SW480 (cell line): ENCODE measurements around the gene NGFR.
A peak's percentile ranks its signal among the peaks of the same experiment; 100 is the strongest.
"Not testable (repeated sequence)": the region's sequence is repeated elsewhere in the genome, so short reads cannot be mapped to it uniquely, and the experiment has no call there.

Source experiments
- DNase-seq: peaks from one replicate; pipeline ENCODE4 v3.0.0-alpha.2; 2016; ENCODE audit warnings: low spot score

NGFR gene

DNA sequence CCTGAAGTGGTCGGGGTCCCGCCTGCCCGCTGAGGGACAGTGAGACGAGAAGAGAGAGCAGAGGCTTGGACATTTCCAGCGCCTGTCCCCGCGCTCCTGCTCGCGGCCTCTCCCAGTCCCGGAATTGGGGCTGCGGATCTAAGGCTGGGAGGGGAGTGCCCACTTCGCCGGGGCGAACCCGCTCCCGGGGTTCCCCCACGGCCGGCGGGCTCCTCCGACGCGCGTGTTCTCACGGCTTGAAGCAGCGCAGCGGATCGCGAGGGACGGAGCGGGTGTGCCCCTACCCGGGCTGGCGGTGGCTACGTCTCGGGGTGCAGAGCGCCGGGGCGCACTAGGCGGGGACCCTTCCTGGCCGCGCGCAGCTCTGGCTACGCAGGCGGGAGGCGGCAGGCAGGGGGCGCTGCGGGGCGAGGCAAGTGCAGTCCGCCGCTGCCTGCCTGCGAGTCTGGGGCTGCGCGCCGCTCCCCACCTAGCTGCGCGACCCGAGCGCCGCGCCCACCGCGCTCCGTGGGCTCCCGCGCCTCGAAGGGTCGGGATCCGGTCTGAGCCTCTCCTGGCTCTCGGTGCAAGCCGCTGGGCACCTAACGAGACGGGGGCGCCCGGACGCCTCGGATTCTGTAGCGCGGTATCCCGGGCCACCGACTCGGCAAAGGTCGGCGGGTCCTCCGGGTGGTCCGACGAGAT is 1.2 kb downstream of the NGFR start:
- DNase-seq = peak; percentile 64

DNA sequence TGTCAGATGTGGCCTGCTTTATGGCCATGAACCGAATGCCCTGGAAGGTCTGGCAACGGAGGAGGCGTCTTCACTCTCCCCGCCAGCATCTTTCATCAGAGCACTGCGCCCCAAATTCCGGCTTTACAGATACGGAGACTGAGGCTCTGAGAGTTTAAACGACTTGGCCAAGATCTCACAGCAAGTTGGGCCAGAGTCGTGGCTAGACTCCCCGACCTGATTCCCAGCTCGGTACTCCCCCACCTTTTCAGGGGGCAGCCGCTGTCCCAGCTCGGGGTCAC is 1.7 kb downstream of the NGFR start:
- no peak for DNase-seq

DNA sequence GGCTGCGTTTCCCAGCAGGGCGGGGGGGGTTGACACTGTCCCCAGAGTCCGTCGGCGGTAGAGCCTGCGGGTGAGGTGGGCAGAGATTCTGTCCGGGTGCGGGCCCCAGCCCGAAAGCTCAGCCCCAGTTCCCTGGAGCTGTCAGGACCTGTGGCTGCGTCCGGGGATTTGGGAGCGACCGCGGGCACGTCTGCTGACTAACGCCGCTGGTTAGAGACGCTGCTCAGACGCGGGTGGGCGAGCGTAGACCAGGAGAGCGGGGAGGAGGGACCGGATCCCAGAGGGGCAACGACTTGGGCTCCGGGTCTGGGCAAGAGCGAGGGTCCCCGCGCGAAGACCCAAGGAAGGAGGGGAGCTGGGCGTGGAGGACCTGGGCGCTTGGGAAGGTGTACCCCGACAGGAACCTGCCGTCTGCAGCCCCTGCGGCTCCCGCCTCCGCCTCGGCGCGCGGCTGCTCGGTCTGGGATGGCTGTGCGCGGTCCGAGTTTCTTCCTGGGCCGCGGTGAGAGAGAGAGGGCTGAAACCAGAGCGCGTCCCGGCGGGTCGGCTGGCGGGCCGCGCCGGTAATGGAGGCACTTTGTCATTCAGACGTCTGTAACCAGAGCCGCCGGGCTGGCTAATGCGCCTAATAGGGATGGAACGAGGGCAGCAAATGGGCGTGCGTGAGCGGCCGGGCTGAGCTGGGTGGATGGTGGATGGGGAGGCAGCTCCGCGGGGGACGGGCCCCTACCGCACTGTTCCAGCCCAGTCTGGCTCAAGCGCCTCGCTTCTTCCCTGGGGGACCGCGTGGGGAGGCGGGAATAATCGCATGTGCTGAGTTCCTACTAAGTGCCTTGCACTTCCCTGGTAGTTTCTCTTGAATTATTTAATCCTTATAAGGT is 2.3 kb downstream of the NGFR start:
- peak; percentile 46 for DNase-seq

DNA sequence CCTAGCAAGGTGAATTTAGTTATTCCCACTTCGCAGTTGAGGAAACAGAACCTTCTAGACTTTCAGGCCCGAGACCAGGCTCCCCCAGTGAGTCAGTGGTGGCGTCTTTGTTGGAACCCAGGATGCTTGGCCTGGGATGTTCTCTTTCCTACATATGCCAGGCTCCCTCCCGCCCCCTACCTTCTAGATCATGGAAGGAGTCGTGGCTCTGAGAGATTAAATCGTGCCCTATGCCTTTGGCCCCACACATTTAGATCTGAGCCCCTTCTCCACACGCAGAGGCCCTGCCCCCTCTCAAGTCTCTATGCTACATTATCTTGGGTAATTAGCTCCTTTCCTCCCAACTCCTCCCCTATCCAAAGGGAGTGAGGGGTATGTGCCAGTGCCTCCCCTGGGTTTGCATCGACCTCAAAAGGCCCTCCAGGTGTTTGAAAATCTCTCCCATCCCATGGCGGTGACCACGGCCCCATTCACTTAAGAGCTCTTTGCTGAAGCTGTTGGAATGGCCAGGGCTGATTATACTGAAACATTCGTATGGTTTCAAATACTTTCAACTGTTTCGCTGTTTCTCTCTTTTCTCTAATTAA is 3.0 kb downstream of the NGFR start:
- DNase-seq = no peak

DNA sequence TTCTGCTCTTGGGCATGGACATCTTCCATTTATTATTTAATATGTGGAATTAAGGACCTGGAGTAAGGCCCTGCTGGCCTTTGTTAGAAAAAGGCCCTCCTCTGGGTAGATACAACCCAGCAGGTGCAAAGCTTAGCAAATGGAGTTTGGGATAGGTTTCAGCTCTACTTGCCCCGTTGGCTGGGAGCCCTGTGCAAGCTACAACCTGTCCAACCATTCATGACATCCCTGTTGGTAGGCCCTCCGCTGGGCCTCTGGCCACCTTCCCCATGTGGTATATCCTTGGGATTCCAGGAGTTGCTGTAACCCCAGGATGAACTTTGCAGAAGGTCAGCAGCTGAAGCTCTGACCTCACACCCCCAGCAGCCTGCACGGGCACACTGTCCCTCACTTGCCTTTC is 6.4 kb downstream of the NGFR start:
- no peak for DNase-seq

DNA sequence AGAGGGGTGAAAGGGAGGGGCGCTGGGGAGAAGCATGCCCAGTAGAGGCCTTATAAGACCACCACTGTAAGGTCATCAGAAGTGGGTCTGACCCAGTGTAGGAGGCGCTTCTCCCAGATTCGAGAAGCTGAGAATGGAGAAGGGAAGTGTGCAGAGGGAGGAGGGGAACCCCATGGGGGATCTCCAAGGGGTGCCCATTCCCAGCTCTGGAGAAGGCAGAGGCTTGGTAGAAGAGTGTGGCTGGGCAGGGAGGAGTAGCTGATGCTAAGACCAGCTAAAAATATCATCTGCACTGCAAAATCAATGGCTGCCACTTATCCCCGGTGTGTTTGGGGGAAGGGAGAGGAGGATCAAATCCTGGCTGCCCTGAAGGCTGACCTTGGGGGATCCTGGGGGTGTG is 7.2 kb downstream of the NGFR start:
- no peak for DNase-seq

DNA sequence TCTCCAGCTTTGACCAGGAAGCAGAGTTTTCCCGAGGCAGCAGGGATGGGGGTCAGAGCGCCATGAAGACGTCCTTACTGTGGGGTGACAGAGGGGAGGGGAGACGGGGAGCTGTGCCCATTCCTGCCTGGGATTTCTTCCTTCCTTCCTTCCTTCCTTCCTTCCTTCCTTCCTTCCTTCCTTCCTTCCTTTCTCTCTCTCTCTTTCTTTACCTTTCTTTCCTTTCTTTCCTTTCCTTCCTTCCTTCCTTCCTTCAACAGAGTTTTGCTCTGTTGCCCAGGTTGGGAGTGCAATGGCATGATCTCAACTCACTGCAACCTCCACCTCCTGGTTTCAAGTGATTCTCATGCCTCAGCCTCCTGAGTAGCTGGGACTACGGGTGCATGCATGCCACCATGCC is 7.6 kb downstream of the NGFR start:
- not testable (repeated sequence) for DNase-seq

DNA sequence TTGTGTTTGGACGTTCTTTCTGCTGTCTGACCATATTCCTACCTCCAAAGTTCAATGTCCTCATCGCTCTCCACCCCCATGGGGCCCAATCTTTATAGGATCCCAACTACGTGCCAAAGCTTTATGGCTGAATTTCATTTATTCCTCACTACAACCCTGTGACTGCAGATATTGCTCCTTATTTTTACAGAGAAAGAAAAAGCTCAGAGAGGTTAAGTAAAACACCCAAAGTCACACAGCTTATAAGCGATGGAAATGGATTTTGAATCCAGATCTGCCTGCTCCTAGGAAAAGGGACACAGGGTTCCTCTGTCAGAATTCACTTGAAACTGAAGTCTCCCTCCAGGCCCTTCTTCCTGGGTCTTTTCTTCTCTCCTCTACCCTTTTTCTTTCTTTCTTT is 9.3 kb downstream of the NGFR start:
- DNase-seq = no peak

DNA sequence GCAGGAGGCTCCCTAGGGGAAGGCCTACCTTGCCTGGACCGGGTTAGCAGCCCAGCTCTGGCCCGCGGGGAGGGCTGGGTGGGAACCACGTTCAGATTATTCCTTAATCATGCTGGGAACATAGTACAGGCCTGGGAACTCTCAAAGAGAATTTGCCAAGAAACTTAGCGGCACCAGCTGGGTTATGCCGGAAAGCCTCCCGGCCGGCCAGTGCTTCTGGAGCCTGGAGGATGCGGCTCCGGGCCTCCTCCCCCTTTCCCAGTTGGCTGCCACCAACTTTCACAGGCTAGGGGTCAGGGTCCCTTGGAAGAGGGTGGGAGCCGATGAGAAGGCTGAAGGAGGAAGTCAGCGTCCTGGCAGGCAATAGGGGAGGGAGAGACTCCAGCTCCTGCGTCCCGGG is 10.8 kb downstream of the NGFR start:
- DNase-seq = no peak

DNA sequence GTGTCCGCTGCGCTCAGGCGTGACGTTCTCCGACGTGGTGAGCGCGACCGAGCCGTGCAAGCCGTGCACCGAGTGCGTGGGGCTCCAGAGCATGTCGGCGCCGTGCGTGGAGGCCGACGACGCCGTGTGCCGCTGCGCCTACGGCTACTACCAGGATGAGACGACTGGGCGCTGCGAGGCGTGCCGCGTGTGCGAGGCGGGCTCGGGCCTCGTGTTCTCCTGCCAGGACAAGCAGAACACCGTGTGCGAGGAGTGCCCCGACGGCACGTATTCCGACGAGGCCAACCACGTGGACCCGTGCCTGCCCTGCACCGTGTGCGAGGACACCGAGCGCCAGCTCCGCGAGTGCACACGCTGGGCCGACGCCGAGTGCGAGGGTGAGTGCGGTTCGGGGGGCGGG is 11.2 kb downstream of the NGFR start:
- DNase-seq = no peak

DNA sequence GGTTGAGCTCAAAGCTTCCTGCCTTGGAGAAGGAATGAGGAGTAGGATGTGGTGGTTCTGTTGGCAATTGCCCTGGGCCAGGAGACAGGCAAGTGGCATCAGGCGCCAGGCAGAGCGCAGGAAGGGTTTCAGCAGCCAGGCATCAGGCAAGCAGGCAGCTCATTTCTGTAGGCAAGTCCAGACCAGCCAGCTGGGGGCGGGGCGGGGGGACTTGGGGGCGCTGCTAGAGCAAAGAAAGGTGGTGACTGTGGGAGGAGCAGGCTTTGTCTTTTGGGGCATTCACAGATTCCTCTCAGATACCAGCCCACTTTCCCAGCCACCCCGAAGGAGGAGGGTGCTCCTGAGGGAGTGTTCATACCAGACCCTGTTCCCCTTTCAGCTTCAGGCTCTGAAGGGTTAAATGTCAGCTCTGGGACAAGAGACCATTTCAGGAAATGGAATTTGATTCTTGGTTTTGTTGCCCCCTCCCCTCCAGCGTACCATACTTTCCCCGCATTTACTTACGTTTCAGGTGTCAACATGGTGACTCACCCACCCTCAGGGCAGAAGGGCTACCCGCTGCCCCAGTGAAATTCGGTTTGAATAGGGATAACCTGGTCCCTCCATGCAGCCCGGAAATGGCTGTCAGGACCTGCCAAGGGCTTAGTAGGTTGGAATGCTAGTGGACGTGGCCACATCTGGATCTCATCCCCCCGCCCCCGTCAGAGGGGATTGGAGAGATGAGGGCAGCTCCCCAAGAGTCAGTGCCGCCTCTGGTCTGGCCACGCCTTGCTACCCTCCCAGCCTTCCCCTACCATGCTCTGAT is 13.2 kb downstream of the NGFR start:
- peak; percentile 42 for DNase-seq

DNA sequence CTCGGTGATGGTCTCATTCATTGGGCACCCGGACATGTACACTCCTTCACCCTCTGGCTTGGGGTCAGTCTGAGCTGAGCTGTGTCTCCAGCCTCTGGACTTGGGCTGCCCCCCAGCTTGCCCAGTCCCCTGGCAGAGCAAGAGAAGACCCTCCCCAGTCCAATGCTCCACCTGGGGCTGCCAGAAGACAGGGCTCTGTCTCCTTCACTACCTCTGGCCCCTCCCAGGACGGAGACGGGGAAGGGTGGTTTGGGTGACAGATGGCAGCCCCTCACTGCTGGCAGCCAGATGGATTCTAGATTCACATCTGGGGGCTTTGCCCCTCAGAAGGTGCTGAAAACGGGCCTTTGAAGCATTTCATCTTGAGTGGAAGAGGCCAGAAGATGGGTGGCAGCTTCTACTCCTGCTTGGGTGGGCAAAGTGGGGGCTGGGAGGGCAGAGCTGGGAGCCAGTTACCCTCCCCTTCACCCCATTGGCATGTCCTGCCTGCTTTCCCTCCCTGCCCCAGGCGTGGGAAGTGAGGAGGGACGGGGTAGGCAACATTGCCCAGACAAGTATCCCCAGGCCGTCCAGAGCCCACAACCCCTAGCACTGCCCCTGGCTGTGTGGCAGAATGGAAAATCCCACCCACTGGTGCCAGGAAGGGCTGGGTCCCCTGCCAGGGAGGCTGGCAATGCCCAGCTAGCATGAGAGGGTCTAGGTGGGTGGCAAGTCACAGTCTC is 13.9 kb downstream of the NGFR start:
- DNase-seq = no peak

DNA sequence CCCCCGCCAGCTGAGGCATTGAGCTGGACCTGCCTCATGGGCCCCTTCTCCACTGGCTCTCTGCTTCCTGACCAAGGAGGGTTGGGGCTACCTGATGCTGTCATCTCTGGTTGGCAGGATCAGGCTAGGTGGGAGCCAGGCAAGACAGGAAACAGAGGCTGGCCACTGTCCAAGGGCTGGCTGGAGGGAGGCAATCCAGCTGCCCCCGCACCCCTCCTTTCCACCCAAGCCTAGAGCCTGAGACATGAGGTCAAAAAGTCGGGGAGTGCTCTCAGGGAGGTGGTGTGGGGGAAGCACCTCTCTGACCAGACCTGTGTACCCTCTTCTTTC is 14.5 kb downstream of the NGFR start:
- DNase-seq = no peak

DNA sequence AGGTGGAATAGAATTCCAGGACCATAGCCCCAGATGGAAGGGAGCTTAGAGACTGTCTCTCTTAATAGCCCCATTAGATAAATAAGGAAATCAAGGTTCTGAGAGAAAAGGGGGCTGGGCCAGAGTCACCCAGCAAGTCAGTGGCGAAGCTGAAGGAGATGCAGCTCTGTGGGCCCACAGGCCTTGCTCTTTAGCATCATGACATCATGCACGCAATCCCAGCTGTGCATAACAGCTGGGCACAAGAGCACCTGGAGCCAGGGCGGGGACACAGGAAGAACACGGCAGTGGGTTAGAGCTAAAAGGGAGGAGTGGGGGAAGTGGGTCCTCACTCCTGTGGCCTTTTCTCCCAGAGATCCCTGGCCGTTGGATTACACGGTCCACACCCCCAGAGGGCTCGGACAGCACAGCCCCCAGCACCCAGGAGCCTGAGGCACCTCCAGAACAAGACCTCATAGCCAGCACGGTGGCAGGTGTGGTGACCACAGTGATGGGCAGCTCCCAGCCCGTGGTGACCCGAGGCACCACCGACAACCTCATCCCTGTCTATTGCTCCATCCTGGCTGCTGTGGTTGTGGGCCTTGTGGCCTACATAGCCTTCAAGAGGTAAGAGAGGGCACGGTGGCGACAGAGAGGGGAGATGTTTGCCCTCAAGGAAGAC is 15.1 kb downstream of the NGFR start:
- no peak for DNase-seq

DNA sequence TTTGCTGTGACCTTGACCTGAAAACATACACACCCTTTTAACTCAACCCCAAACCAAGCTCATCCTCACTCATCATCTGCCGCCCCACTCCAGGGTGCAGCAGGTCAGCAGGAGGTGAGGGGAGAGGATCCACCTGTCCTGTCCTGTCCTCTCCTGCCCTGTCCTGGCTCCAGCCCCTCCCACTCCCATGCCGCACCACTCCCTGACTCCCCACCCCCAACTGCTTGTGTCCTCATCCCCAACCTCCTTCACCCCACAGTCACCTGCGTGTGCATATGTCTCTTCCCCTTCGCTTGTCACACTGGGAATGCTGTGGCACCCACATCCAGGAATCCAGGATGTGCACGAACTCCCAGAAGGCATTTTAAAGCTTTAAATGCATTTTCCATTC is 15.6 kb downstream of the NGFR start:
- no peak for DNase-seq

DNA sequence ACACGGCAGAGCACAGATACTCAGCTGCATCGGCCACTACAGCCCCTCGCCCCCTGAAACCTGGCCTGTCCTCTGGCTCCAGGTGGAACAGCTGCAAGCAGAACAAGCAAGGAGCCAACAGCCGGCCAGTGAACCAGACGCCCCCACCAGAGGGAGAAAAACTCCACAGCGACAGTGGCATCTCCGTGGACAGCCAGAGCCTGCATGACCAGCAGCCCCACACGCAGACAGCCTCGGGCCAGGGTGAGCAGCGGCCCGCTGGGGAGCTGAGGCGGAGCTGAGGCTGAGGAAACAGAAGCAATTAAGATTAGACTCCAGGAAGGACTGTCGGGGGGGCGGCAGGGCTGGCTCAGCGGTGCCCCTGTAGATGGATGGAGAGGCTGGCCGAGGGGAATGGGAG is 16.7 kb downstream of the NGFR start:
- DNase-seq = no peak

DNA sequence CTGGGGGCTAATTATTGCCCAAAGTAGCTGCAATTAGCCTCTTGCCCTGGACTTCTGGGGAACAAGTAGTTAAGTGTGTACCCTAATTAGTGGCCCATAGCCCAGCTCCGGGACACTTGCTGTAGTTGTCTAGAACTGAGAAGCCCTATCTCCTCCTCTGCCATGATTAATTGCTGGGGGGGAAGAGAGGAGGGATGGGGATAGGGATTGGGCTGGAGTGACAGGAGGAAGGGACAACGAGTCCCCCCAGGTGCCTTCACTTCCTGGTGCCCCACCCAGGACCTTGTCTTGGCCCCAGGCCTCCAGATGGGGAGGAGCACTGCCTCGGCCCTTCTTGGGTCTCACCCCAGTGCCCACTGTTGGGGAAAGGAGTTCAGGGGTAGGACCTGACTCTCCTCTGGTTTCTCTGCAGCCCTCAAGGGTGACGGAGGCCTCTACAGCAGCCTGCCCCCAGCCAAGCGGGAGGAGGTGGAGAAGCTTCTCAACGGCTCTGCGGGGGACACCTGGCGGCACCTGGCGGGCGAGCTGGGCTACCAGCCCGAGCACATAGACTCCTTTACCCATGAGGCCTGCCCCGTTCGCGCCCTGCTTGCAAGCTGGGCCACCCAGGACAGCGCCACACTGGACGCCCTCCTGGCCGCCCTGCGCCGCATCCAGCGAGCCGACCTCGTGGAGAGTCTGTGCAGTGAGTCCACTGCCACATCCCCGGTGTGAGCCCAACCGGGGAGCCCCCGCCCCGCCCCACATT is 17.4 kb downstream of the NGFR start:
- DNase-seq = no peak

DNA sequence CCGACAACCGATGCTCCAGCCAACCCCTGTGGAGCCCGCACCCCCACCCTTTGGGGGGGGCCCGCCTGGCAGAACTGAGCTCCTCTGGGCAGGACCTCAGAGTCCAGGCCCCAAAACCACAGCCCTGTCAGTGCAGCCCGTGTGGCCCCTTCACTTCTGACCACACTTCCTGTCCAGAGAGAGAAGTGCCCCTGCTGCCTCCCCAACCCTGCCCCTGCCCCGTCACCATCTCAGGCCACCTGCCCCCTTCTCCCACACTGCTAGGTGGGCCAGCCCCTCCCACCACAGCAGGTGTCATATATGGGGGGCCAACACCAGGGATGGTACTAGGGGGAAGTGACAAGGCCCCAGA is 17.9 kb downstream of the NGFR start:
- DNase-seq = no peak

DNA sequence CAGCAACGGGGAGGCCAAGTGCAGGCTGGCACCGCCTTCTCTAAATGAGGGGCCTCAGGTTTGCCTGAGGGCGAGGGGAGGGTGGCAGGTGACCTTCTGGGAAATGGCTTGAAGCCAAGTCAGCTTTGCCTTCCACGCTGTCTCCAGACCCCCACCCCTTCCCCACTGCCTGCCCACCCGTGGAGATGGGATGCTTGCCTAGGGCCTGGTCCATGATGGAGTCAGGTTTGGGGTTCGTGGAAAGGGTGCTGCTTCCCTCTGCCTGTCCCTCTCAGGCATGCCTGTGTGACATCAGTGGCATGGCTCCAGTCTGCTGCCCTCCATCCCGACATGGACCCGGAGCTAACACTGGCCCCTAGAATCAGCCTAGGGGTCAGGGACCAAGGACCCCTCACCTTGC is 18.5 kb downstream of the NGFR start:
- no peak for DNase-seq

DNA sequence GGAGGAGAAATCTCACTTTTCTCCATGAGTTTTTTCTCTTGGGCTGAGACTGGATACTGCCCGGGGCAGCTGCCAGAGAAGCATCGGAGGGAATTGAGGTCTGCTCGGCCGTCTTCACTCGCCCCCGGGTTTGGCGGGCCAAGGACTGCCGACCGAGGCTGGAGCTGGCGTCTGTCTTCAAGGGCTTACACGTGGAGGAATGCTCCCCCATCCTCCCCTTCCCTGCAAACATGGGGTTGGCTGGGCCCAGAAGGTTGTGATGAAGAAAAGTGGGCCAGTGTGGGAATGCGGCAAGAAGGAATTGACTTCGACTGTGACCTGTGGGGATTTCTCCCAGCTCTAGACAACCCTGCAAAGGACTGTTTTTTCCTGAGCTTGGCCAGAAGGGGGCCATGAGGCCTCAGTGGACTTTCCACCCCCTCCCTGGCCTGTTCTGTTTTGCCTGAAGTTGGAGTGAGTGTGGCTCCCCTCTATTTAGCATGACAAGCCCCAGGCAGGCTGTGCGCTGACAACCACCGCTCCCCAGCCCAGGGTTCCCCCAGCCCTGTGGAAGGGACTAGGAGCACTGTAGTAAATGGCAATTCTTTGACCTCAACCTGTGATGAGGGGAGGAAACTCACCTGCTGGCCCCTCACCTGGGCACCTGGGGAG is 19.1 kb downstream of the NGFR start:
- no peak for DNase-seq
